PC-3 (cell line): ENCODE results near the gene RINT1.

Experiments
- EZH2 ChIP-seq: fragments of 300-600 bp; sonication (generic); IDR thresholded peaks from one replicate; pipeline ENCODE4 v1.6.1; 2017; ENCODE audit warnings: antibody characterized with exemption, mild to moderate bottlenecking, low read length; ENCODE audit not compliant: unreplicated experiment
- EZH2phosphoT487 ChIP-seq: fragments of 300-600 bp; sonication (generic); IDR thresholded peaks from 2 replicates; pipeline ENCODE4 v1.6.1; 2018; ENCODE audit warnings: mild to moderate bottlenecking, antibody characterized with exemption, low read length, borderline replicate concordance
- TF ChIP-seq, protein P1 (sequence below): fragments of 300-600 bp; sonication (generic); conservative IDR thresholded peaks from 2 replicates; pipeline ENCODE4 v1.5.1; 2017; ENCODE audit warnings: antibody characterized with exemption, low read depth, mild to moderate bottlenecking, low read length

DNA sequence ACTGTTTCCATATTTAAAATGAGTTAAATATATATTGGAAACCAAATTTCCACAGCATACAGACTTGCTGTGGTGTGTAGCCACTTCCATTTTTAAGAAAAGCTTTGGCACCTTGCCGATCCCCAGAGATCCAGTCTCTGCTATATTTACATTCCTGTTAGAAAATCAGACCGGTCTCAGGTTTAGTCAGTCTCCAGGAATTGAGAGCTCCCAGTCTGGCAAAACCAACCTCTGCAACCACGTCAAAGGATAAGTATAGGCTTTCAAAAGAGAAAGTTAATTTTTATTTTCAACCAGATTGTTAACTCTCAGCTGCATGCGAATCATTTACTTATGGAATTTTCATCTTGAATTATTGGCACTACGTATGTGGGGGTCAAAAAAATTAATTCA lies 38.1 kb upstream of the RINT1 start:
- TF ChIP-seq, protein P1, sequence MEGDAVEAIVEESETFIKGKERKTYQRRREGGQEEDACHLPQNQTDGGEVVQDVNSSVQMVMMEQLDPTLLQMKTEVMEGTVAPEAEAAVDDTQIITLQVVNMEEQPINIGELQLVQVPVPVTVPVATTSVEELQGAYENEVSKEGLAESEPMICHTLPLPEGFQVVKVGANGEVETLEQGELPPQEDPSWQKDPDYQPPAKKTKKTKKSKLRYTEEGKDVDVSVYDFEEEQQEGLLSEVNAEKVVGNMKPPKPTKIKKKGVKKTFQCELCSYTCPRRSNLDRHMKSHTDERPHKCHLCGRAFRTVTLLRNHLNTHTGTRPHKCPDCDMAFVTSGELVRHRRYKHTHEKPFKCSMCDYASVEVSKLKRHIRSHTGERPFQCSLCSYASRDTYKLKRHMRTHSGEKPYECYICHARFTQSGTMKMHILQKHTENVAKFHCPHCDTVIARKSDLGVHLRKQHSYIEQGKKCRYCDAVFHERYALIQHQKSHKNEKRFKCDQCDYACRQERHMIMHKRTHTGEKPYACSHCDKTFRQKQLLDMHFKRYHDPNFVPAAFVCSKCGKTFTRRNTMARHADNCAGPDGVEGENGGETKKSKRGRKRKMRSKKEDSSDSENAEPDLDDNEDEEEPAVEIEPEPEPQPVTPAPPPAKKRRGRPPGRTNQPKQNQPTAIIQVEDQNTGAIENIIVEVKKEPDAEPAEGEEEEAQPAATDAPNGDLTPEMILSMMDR, result no peak
- no peak for TF ChIP-seq EZH2
- no peak for TF ChIP-seq EZH2phosphoT487
